NT2/D1 (cell line): ENCODE measurements around the gene GNG13.

ENCODE experiments used
- SUZ12 ChIP-seq: IDR thresholded peaks from 2 replicates; pipeline ENCODE4 v1.6.1; 2011; ENCODE audit not compliant: insufficient read length, insufficient read depth; ENCODE audit errors: extremely low read depth
- YY1 ChIP-seq: IDR thresholded peaks from 2 replicates; pipeline ENCODE4 v1.6.1; 2011; ENCODE audit not compliant: insufficient read length, insufficient read depth

DNA sequence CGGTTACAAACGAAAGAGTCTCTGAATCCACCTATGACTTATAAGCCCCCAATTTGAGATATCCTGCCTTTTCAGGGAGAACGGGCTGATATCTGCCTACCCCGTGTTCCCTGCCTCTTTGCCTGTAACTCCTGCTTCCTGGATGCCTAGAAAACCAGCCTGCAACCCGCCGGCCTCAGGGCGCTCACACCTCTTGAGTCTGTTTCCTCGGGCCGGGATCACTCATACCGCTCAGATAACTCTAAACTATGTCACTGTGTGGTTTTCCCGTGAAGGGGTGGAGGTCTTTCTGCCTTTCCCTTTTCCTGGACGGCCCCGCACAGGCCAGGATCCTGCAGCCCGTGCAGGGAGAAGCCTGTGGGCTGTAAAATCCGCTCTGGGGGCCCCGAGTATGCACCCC lies 22.7 kb downstream of the GNG13 start:
- TF ChIP-seq YY1 (no peak), SUZ12 (no peak)
